HG03045 (cell line): ENCODE measurements around the gene CD8A.
"Not testable (repeated sequence)": the region's sequence is repeated elsewhere in the genome, so short reads cannot be mapped to it uniquely, and the experiment has no call there.

Source experiments
- ATAC-seq: cut with Tn5 transposase; IDR thresholded peaks from one replicate; pipeline ENCODE4 v1.9.1; 2021; ENCODE audit warnings: mild to moderate bottlenecking, moderate library complexity; ENCODE audit not compliant: unreplicated experiment

Gene CD8A

DNA sequence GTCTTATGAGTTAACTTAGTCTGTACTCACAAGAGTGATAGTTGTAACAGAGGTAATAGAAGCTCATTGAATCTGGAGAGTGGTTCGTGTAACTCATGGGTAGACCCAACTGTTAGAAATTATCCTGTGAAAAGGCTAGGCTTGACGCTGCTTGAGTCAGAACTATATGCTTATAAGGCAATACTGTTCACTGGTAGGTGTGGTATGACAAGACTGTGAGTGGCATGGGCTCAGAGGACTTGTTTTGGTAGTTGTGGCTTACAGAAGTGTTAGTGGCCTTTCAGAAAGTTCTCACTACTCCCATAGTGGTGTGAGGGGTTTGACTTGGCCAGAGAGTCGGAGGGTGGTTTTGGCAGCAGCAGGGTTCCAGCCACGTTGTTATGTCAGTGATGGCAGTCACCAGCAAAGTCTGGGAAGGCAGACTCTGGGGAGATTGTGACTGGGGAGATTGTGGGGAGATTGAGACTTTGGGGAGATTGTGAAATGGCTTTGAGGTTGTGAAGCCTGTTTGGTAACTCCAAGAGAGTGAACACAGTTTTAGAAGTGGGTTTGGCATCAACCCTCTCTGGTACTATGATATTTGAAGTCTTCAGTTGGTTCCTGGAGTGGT, 48.7 kb downstream of the CD8A start:
- not testable (repeated sequence) for ATAC-seq

GRCh38 chr2:86739889-86740288, 50.8 kb downstream of the CD8A start:
- not testable (repeated sequence) for ATAC-seq

DNA sequence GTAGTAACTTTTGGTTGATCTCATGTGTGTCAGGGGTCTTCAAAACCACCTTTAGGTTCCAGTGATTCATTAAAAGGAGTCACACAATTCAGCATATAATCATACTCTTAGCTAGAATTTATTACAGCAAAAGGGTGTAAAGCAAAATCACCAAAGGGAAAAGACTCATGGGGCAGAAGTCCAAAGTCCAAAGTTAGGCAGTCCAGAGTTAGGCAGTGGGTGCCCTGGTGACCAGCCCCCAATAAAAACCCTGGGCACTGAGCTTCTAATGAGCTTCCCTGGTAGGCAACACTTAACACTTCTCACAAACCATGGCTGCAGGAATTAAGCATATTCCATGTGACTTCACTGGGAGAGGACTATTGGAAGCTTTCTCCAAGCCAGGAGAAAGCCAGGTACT, 51.2 kb downstream of the CD8A start:
- not testable (repeated sequence) for ATAC-seq

DNA sequence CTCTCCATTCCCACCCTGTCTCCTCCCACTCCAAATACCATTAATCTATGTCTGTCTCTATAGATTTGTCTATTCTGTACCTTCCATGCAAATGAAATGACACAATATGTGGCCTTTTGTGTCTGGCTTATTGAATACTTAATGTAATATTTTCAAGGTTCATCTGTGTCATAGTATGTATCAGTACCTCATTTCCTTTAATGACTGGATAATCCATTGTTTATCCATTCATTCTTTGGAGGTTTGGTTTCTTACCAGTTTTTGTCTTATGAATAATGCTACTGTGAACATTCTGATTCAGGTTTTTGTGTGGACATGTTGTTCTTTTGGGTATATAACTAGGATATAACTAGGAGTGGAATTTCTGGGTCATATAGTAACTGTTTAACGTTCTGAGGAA, 55.8 kb downstream of the CD8A start:
- ATAC-seq: not testable (repeated sequence)
